HepG2 (cell line): ENCODE results near the gene DCTN1. TPM values are rescaled to one million over a fixed set of nuclear protein-coding genes. Genes with fewer than 3 reads are reported as not detected.
A peak's percentile ranks its signal among the peaks of the same experiment; 100 is the strongest.

Experiments
- ATAC-seq: fragments of 200-7000 bp; cut with Tn5 transposase; 3 replicates; pipeline ENCODE4 v1.9.1; 2020; ENCODE audit warnings: mild to moderate bottlenecking, moderate library complexity
- Bru-seq: library from RNA; stranded (reverse); fragments of 400-500 nt; gene quantifications from one replicate; lab custom pipeline; 2021; lab: Mats Ljungman, UMichigan
- BruChase-seq, 2 experiments: library from RNA; stranded (reverse); fragments of 400-500 nt; gene quantifications; one replicate each; lab custom pipeline; 2021; lab: Mats Ljungman, UMichigan
- BruUV-seq: library from RNA; stranded (reverse); fragments of 400-500 nt; replicated peaks from 2 replicates; lab custom pipeline; 2021; lab: Mats Ljungman, UMichigan
- CTCF ChIA-PET: fragments of 300-600 bp; formaldehyde crosslinking; extraction: SDS; loops from one replicate; lab custom pipeline; 2021; ENCODE audit warnings: low total read pairs, inconsistent platforms, low intra/inter-chr PET ratio; lab: Yijun Ruan, JAX
- POLR2A ChIA-PET: fragments of 350-600 bp; sonication (Branson Sonifier 250); formaldehyde crosslinking; loops from one replicate; lab custom pipeline; 2020; ENCODE audit warnings: antibody characterized with exemption, inconsistent platforms; lab: Yijun Ruan, JAX
- DNase-seq: peaks from one replicate; pipeline ENCODE4 v3.0.0-alpha.2; 2015; ENCODE audit warnings: low spot score
- FAIRE-seq: peaks from 3 replicates; lab custom pipeline; 2011; peaks lifted over from hg19 to GRCh38; lab: Jason Lieb, UNC
- H2AFZ ChIP-seq: one replicate; pipeline ENCODE4 v1.6.1; 2011; ENCODE audit warnings: low read length, inconsistent platforms
- H3K27ac ChIP-seq: fragments of 300-600 bp; 3 replicates; pipeline ENCODE4 v1.8.0; 2011; ENCODE audit warnings: mixed run types, mild to moderate bottlenecking, mixed read lengths, low read length, inconsistent platforms; ENCODE audit not compliant: insufficient read depth; ENCODE audit errors: extremely low read length
- H3K27me3 ChIP-seq, 2 experiments: fragments of 200-600 bp in 1 of 2; 2 replicates in 1 of 2; 3 replicates in 1 of 2; pipeline versions ENCODE4 v1.6.0 to v1.8.0; 2011; ENCODE audit warnings: low read length in 2 of 2, mild to moderate bottlenecking in 2 of 2, moderate library complexity in 2 of 2, inconsistent platforms in 1 of 2; ENCODE audit not compliant: insufficient read depth in 2 of 2, control insufficient read depth in 1 of 2
- H3K36me3 ChIP-seq, 2 experiments: fragments of 200-600 bp in 1 of 2; replicated peaks in 1 of 2; 2 replicates in 1 of 2; 3 replicates in 1 of 2; pipeline versions ENCODE4 v1.5.1 to v1.8.0; 2011; ENCODE audit warnings: low read length in 2 of 2, inconsistent platforms in 1 of 2; ENCODE audit not compliant: insufficient read depth in 2 of 2, control insufficient read depth in 1 of 2
- H3K4me1 ChIP-seq: 2 replicates; pipeline ENCODE4 v1.5.1; 2012; ENCODE audit warnings: low read length, inconsistent platforms; ENCODE audit not compliant: insufficient read depth
- H3K4me2 ChIP-seq: 2 replicates; pipeline ENCODE4 v1.6.0; 2011; ENCODE audit warnings: low read depth, low read length, inconsistent platforms
- H3K4me3 ChIP-seq, 3 experiments: fragments of 200-600 bp in 1 of 3; sonication (generic), shearing (Covaris generic) in 1 of 3; replicated peaks in 1 of 3; 2 replicates each; pipeline ENCODE4 v1.5.1; 2011 to 2016; ENCODE audit warnings: low read length in 3 of 3, inconsistent platforms in 2 of 3, low read depth in 2 of 3, mild to moderate bottlenecking in 2 of 3, control low read depth in 1 of 3, mixed read lengths in 1 of 3; ENCODE audit not compliant: insufficient read depth in 1 of 3
- H3K79me2 ChIP-seq: one replicate; pipeline ENCODE4 v1.6.1; 2011; ENCODE audit warnings: low read length, inconsistent platforms; ENCODE audit not compliant: insufficient read depth
- H3K9ac ChIP-seq: 2 replicates; pipeline ENCODE4 v1.6.0; 2011; ENCODE audit warnings: mild to moderate bottlenecking, low read depth, low read length, inconsistent platforms; ENCODE audit not compliant: insufficient read depth
- H3K9me3 ChIP-seq: 2 replicates; pipeline ENCODE4 v1.5.1; 2012; ENCODE audit warnings: mild to moderate bottlenecking, low read length
- H4K20me1 ChIP-seq: 2 replicates; pipeline ENCODE4 v1.6.0; 2011; ENCODE audit warnings: inconsistent platforms, mild to moderate bottlenecking, low read length, moderate library complexity; ENCODE audit not compliant: insufficient read depth
- ATF7-NPFF ChIP-seq: sonication (generic); formaldehyde crosslinking; IDR thresholded peaks from 2 replicates; pipeline ENCODE4 v1.8.1; 2023; ENCODE audit warnings: mild to moderate bottlenecking, low read depth, missing genetic modification reagents, moderate library complexity
- EEA1 ChIP-seq: sonication (generic); formaldehyde crosslinking; IDR thresholded peaks from 2 replicates; pipeline ENCODE4 v1.5.1; 2020; ENCODE audit warnings: mild to moderate bottlenecking, missing genetic modification reagents, borderline replicate concordance
- NFATC3 ChIP-seq: sonication (generic); formaldehyde crosslinking; IDR thresholded peaks from 2 replicates; pipeline ENCODE4 v1.5.1; 2020; ENCODE audit warnings: mild to moderate bottlenecking, missing genetic modification reagents
- TFDP2 ChIP-seq: sonication (generic); formaldehyde crosslinking; IDR thresholded peaks from 2 replicates; pipeline ENCODE4 v1.4.0; 2020; ENCODE audit warnings: missing genetic modification reagents
- ZC3H13 ChIP-seq: sonication (generic); formaldehyde crosslinking; IDR thresholded peaks from 2 replicates; pipeline ENCODE4 v1.8.1; 2023; ENCODE audit warnings: mild to moderate bottlenecking, missing genetic modification reagents, moderate library complexity
- ZHX2 ChIP-seq, 2 experiments: sonication (generic) in 1 of 2; formaldehyde crosslinking in 1 of 2; IDR thresholded peaks; 2 replicates each; pipeline versions ENCODE4 v1.6.1 to v1.9.0; 2014 to 2022; ENCODE audit warnings: antibody characterized with exemption in 1 of 2, borderline replicate concordance in 1 of 2, inconsistent platforms in 1 of 2, low read depth in 1 of 2, missing genetic modification reagents in 1 of 2
- ZNF337 ChIP-seq: sonication (generic); formaldehyde crosslinking; IDR thresholded peaks from 2 replicates; pipeline ENCODE4 v1.5.1; 2020; ENCODE audit warnings: missing genetic modification reagents, low read depth, mild to moderate bottlenecking, borderline replicate concordance
- ZNF451 ChIP-seq: sonication (generic); formaldehyde crosslinking; IDR thresholded peaks from 2 replicates; pipeline ENCODE4 v1.5.0; 2020; ENCODE audit warnings: mild to moderate bottlenecking, missing genetic modification reagents
- WGBS: methylation state at CpG from one replicate; pipeline ENCODE4 v1.1.6; 2017; ENCODE audit warnings: low lambda C conversion rate; 5-methylcytosine and 5-hydroxymethylcytosine counted together
- in situ Hi-C: cut with HindIII; loops from 2 replicates; pipeline ENCODE4 v1.10.0; 2017; ENCODE audit warnings: low pct_unique_long_range_greater_than_20kb; ENCODE audit not compliant: extremely low pct_ligation_motif_present
- intact Hi-C: fragments of 100-400 bp; cut with micrococcal nuclease; formaldehyde crosslinking; loops from one replicate; pipeline ENCODE4 v1.10.0; 2022; ENCODE audit not compliant: unreplicated experiment
- long read RNA-seq, 2 experiments: library from RNA in 1 of 2; library from polyadenylated mRNA in 1 of 2; stranded (forward) in 1 of 2; unstranded in 1 of 2; transcript quantifications; one replicate each; pipeline ENCODE4 v2.0.0, GENCODE V29; 2019 to 2022
- polyA minus RNA-seq, 3 experiments: library from RNA; depleted of rRNA, polyadenylated mRNA; stranded (reverse); fragments of >200 nt; gene quantifications; 2 replicates each; pipeline ENCODE4 v1.2.3, GENCODE V29; 2011; ENCODE audit warnings: low replicate concordance in 1 of 3
- polyA plus RNA-seq, 8 experiments: library from polyadenylated mRNA; depleted of rRNA in 3 of 8; stranded (reverse) in 7 of 8; unstranded in 1 of 8; fragments of >200 nt; fragmentation: Illumina TruSeq in 4 of 8; extraction: Trizol in 4 of 8; gene quantifications; 2 replicates each; pipeline versions ENCODE4 v1.2.1 to v1.2.3, GENCODE V29; 2011 to 2016; ENCODE audit warnings: low read depth in 4 of 8, missing spikeins in 1 of 8, mixed read lengths in 1 of 8; ENCODE audit not compliant: insufficient read depth in 1 of 8
- total RNA-seq, 5 experiments: library from RNA; depleted of rRNA; stranded (reverse); fragments of >200 nt; fragmentation: Illumina TruSeq; extraction: Trizol; gene quantifications; 2 replicates each; pipeline ENCODE4 v1.2.3, GENCODE V29; 2016; ENCODE audit warnings: low read depth in 1 of 5

The DCTN1 gene
- total RNA-seq (2016; rRNA removed; fragmentation: Illumina TruSeq; extraction: Trizol), result 109 and 122 TPM in 2 replicates
- total RNA-seq (2016; cell fraction: cytosol; rRNA removed; fragmentation: Illumina TruSeq; extraction: Trizol; ENCODE audit: low read depth), result 7.7 and 11.2 TPM in 2 replicates
- 94.1 and 122 TPM in 2 replicates for total RNA-seq (2016; cell fraction: insoluble cytoplasmic fraction; rRNA removed; fragmentation: Illumina TruSeq; extraction: Trizol)
- total RNA-seq (2016; cell fraction: membrane; rRNA removed; fragmentation: Illumina TruSeq; extraction: Trizol), result 18.0 and 20.5 TPM in 2 replicates
- total RNA-seq (2016; cell fraction: nucleus; rRNA removed; fragmentation: Illumina TruSeq; extraction: Trizol), result 55.1 and 60.1 TPM in 2 replicates
- polyA plus RNA-seq (2011; rRNA removed), result 73.2 and 82.4 TPM in 2 replicates
- 54.6 and 71.3 TPM in 2 replicates for polyA plus RNA-seq (2011; cell fraction: cytosol; rRNA removed)
- polyA plus RNA-seq (2011; cell fraction: nucleus; rRNA removed), result 141 and 144 TPM in 2 replicates
- 72.2 and 76.7 TPM in 2 replicates for polyA plus RNA-seq (2012)
- polyA plus RNA-seq (2016; cell fraction: cytosol; fragmentation: Illumina TruSeq; extraction: Trizol; ENCODE audit: low read depth), result 8.1 and 9.5 TPM in 2 replicates
- polyA plus RNA-seq (2016; cell fraction: insoluble cytoplasmic fraction; fragmentation: Illumina TruSeq; extraction: Trizol; ENCODE audit: low read depth), result 106 and 136 TPM in 2 replicates
- polyA plus RNA-seq (2016; cell fraction: membrane; fragmentation: Illumina TruSeq; extraction: Trizol; ENCODE audit: low read depth), result 20.1 and 26.0 TPM in 2 replicates
- 119 and 130 TPM in 2 replicates for polyA plus RNA-seq (2016; cell fraction: nucleus; fragmentation: Illumina TruSeq; extraction: Trizol; ENCODE audit: insufficient read depth, low read depth)
- polyA minus RNA-seq (2011; rRNA and poly(A)+ RNA removed; ENCODE audit: low replicate concordance), result 266 and 308 TPM in 2 replicates
- polyA minus RNA-seq (2011; cell fraction: cytosol; rRNA and poly(A)+ RNA removed), result 81.1 and 87.7 TPM in 2 replicates
- 62.1 and 69.7 TPM in 2 replicates for polyA minus RNA-seq (2011; cell fraction: nucleus; rRNA and poly(A)+ RNA removed)
- Bru-seq, nascent RNA, result percentile 81 among the genes with signal in this experiment
- BruChase-seq, experiment 1, labeled RNA remaining after a 6-hour chase, result percentile 82 among the genes with signal in this experiment
- BruChase-seq, experiment 2, labeled RNA remaining after a 2-hour chase, result percentile 81 among the genes with signal in this experiment
- long read RNA-seq, experiment 1, full-length matches to known transcripts, result 19 of 43 reads
- long read RNA-seq, experiment 1, partial matches to known transcripts, result 19 of 43 reads
- long read RNA-seq, experiment 1, other reads (novel, unspliced or antisense), result 5 of 43 reads
- long read RNA-seq, experiment 2, full-length matches to known transcripts, result 17 of 349 reads
- long read RNA-seq, experiment 2, partial matches to known transcripts, result 274 of 349 reads
- long read RNA-seq, experiment 2, other reads (novel, unspliced or antisense), result 58 of 349 reads

- Histone ChIP-seq H3K79me2 (peaks cover 54% of the 10 kb centered on the region), H2AFZ (no peak within 1 kb of the TSS), H3K9me3 (no peaks in the 10 kb centered on the region), H3K9ac (no peak within 1 kb of the TSS), H3K27ac (no peak within 1 kb of the TSS), H3K4me2 (peak within 1 kb of the TSS; percentile 54), H3K4me3 (peak within 1 kb of the TSS in 1 of 3 experiments; percentile 47; a peak in 1 of 6 replicates), H3K27me3 (no peaks in the 10 kb centered on the region), H4K20me1 (peaks cover 14% of the 10 kb centered on the region; the same call in 1 of the 2 replicates), H3K4me1 (peaks cover 26% of the 10 kb centered on the region), H3K36me3 (peaks cover 18 to 42% of the 10 kb centered on the region in 2 experiments)
- in situ Hi-C loops, result no loop called here
- ATAC-seq, result peak; percentile 88
- FAIRE-seq, result peak; percentile 60
- peak; percentile 25 for DNase-seq
- intact Hi-C loops, result no loop called here
- CTCF ChIA-PET, result no interaction called here
- no TSS peak for BruUV-seq
- POLR2A ChIA-PET, result interaction anchor here (1.0 kb wide), 1 partner anchor 11 kb away, joined by 4 read pairs; no protein-coding TSS in a partner anchor
- 64% methylated on average over 13 of the region's 14 CpGs for WGBS
- TF ChIP-seq EEA1 (CRISPR knock-in tag) (no peak), TFDP2 (CRISPR knock-in tag) (no peak), ZC3H13 (no peak), ZNF451 (CRISPR knock-in tag) (no peak), ATF7-NPFF (CRISPR knock-in tag) (no peak), NFATC3 (CRISPR knock-in tag) (no peak), ZNF337 (CRISPR knock-in tag) (no peak), ZHX2 (IDR thresholded peaks at IDR 0.05; ENCODE audit: low read depth) (no peak), ZHX2 (CRISPR knock-in tag; IDR thresholded peaks at IDR 0.05; ENCODE audit: borderline replicate concordance) (no peak)
These were observed at the start of gene DCTN1 for GRCh38 chr2:74379851-74380789. Gene DCTN1, minus strand, starts transcription at chr2:74380311. Its CDS starts 274 bp downstream, at chr2:74380037.
